HepG2 (cell line): ENCODE measurements around the gene TMCC2. TPM values are rescaled to one million over a fixed set of nuclear protein-coding genes. Genes with fewer than 3 reads are reported as not detected.

Experiments
- ATAC-seq: fragments of 200-7000 bp; cut with Tn5 transposase; 3 replicates; pipeline ENCODE4 v1.9.1; 2020; ENCODE audit warnings: mild to moderate bottlenecking, moderate library complexity
- BruUV-seq: library from RNA; stranded (reverse); fragments of 400-500 nt; replicated peaks from 2 replicates; lab custom pipeline; 2021; lab: Mats Ljungman, UMichigan
- CTCF ChIA-PET: fragments of 300-600 bp; formaldehyde crosslinking; extraction: SDS; loops from one replicate; lab custom pipeline; 2021; ENCODE audit warnings: low total read pairs, inconsistent platforms, low intra/inter-chr PET ratio; lab: Yijun Ruan, JAX
- POLR2A ChIA-PET: fragments of 350-600 bp; sonication (Branson Sonifier 250); formaldehyde crosslinking; loops from one replicate; lab custom pipeline; 2020; ENCODE audit warnings: antibody characterized with exemption, inconsistent platforms; lab: Yijun Ruan, JAX
- DNase-seq: peaks from one replicate; pipeline ENCODE4 v3.0.0-alpha.2; 2015; ENCODE audit warnings: low spot score
- FAIRE-seq: peaks from 3 replicates; lab custom pipeline; 2011; peaks lifted over from hg19 to GRCh38; lab: Jason Lieb, UNC
- H2AFZ ChIP-seq: one replicate; pipeline ENCODE4 v1.6.1; 2011; ENCODE audit warnings: low read length, inconsistent platforms
- H3K27ac ChIP-seq: fragments of 300-600 bp; 3 replicates; pipeline ENCODE4 v1.8.0; 2011; ENCODE audit warnings: mixed run types, mild to moderate bottlenecking, mixed read lengths, low read length, inconsistent platforms; ENCODE audit not compliant: insufficient read depth; ENCODE audit errors: extremely low read length
- H3K27me3 ChIP-seq, 2 experiments: fragments of 200-600 bp in 1 of 2; 2 replicates in 1 of 2; 3 replicates in 1 of 2; pipeline versions ENCODE4 v1.6.0 to v1.8.0; 2011; ENCODE audit warnings: low read length in 2 of 2, mild to moderate bottlenecking in 2 of 2, moderate library complexity in 2 of 2, inconsistent platforms in 1 of 2; ENCODE audit not compliant: insufficient read depth in 2 of 2, control insufficient read depth in 1 of 2
- H3K36me3 ChIP-seq, 2 experiments: fragments of 200-600 bp in 1 of 2; replicated peaks in 1 of 2; 2 replicates in 1 of 2; 3 replicates in 1 of 2; pipeline versions ENCODE4 v1.5.1 to v1.8.0; 2011; ENCODE audit warnings: low read length in 2 of 2, inconsistent platforms in 1 of 2; ENCODE audit not compliant: insufficient read depth in 2 of 2, control insufficient read depth in 1 of 2
- H3K4me1 ChIP-seq: 2 replicates; pipeline ENCODE4 v1.5.1; 2012; ENCODE audit warnings: low read length, inconsistent platforms; ENCODE audit not compliant: insufficient read depth
- H3K4me2 ChIP-seq: 2 replicates; pipeline ENCODE4 v1.6.0; 2011; ENCODE audit warnings: low read depth, low read length, inconsistent platforms
- H3K4me3 ChIP-seq, 3 experiments: fragments of 200-600 bp in 1 of 3; sonication (generic), shearing (Covaris generic) in 1 of 3; replicated peaks in 1 of 3; 2 replicates each; pipeline ENCODE4 v1.5.1; 2011 to 2016; ENCODE audit warnings: low read length in 3 of 3, inconsistent platforms in 2 of 3, low read depth in 2 of 3, mild to moderate bottlenecking in 2 of 3, control low read depth in 1 of 3, mixed read lengths in 1 of 3; ENCODE audit not compliant: insufficient read depth in 1 of 3
- H3K79me2 ChIP-seq: one replicate; pipeline ENCODE4 v1.6.1; 2011; ENCODE audit warnings: low read length, inconsistent platforms; ENCODE audit not compliant: insufficient read depth
- H3K9ac ChIP-seq: 2 replicates; pipeline ENCODE4 v1.6.0; 2011; ENCODE audit warnings: mild to moderate bottlenecking, low read depth, low read length, inconsistent platforms; ENCODE audit not compliant: insufficient read depth
- H3K9me3 ChIP-seq: 2 replicates; pipeline ENCODE4 v1.5.1; 2012; ENCODE audit warnings: mild to moderate bottlenecking, low read length
- H4K20me1 ChIP-seq: 2 replicates; pipeline ENCODE4 v1.6.0; 2011; ENCODE audit warnings: inconsistent platforms, mild to moderate bottlenecking, low read length, moderate library complexity; ENCODE audit not compliant: insufficient read depth
- HNF4A ChIP-seq: sonication (generic); formaldehyde crosslinking; IDR thresholded peaks from 2 replicates; pipeline ENCODE4 v1.4.0; 2020; ENCODE audit warnings: missing genetic modification reagents
- JUND ChIP-seq: sonication (generic); formaldehyde crosslinking; IDR thresholded peaks from 2 replicates; pipeline ENCODE4 v1.8.0; 2022; ENCODE audit warnings: mild to moderate bottlenecking, missing genetic modification reagents
- KAT7 ChIP-seq: IDR thresholded peaks from 2 replicates; pipeline ENCODE4 v1.6.1; 2018; ENCODE audit warnings: borderline replicate concordance, missing compliant biosample characterization
- RARG ChIP-seq: sonication (generic); formaldehyde crosslinking; IDR thresholded peaks from 2 replicates; pipeline ENCODE4 v1.4.0; 2020; ENCODE audit warnings: low read depth, mild to moderate bottlenecking, missing genetic modification reagents
- RNF2 ChIP-seq: fragments of 450-650 bp; conservative IDR thresholded peaks from 2 replicates; pipeline ENCODE4 v1.6.1; 2016; ENCODE audit warnings: low read depth
- ZBTB25 ChIP-seq: IDR thresholded peaks from 2 replicates; pipeline ENCODE4 v1.6.1; 2018; ENCODE audit warnings: missing genetic modification reagents
- ZFYVE20 ChIP-seq: sonication (generic); formaldehyde crosslinking; IDR thresholded peaks from 2 replicates; pipeline ENCODE4 v1.8.0; 2023; ENCODE audit warnings: low read depth, mild to moderate bottlenecking, moderate library complexity, missing genetic modification reagents, borderline replicate concordance
- ZNF30 ChIP-seq: sonication (generic); formaldehyde crosslinking; IDR thresholded peaks from 2 replicates; pipeline ENCODE4 v1.5.0; 2020; ENCODE audit warnings: mild to moderate bottlenecking, missing genetic modification reagents
- ZNF577 ChIP-seq: sonication (generic); formaldehyde crosslinking; IDR thresholded peaks from 2 replicates; pipeline ENCODE4 v1.4.0; 2020; ENCODE audit warnings: mild to moderate bottlenecking, low read depth, missing genetic modification reagents, borderline replicate concordance
- ZNF7 ChIP-seq: IDR thresholded peaks from 2 replicates; pipeline ENCODE4 v1.6.1; 2016; ENCODE audit warnings: missing biosample characterization, missing genetic modification reagents
- ZNF724P ChIP-seq: sonication (generic); formaldehyde crosslinking; IDR thresholded peaks from 2 replicates; pipeline ENCODE4 v1.8.0; 2022; ENCODE audit warnings: missing genetic modification reagents, borderline replicate concordance
- ZNF761 ChIP-seq: sonication (generic); formaldehyde crosslinking; conservative IDR thresholded peaks from 2 replicates; pipeline ENCODE4 v1.4.0; 2020; ENCODE audit warnings: mild to moderate bottlenecking, missing genetic modification reagents
- ZSCAN29 ChIP-seq: sonication (generic); formaldehyde crosslinking; conservative IDR thresholded peaks from 2 replicates; pipeline ENCODE4 v1.4.0; 2020; ENCODE audit warnings: mild to moderate bottlenecking, missing genetic modification reagents
- WGBS: methylation state at CpG from one replicate; pipeline ENCODE4 v1.1.6; 2017; ENCODE audit warnings: low lambda C conversion rate; 5-methylcytosine and 5-hydroxymethylcytosine counted together
- in situ Hi-C: cut with HindIII; loops from 2 replicates; pipeline ENCODE4 v1.10.0; 2017; ENCODE audit warnings: low pct_unique_long_range_greater_than_20kb; ENCODE audit not compliant: extremely low pct_ligation_motif_present
- intact Hi-C: fragments of 100-400 bp; cut with micrococcal nuclease; formaldehyde crosslinking; loops from one replicate; pipeline ENCODE4 v1.10.0; 2022; ENCODE audit not compliant: unreplicated experiment
- polyA plus RNA-seq, 8 experiments: library from polyadenylated mRNA; depleted of rRNA in 3 of 8; stranded (reverse) in 7 of 8; unstranded in 1 of 8; fragments of >200 nt; fragmentation: Illumina TruSeq in 4 of 8; extraction: Trizol in 4 of 8; gene quantifications; 2 replicates each; pipeline versions ENCODE4 v1.2.1 to v1.2.3, GENCODE V29; 2011 to 2016; ENCODE audit warnings: low read depth in 4 of 8, missing spikeins in 1 of 8, mixed read lengths in 1 of 8; ENCODE audit not compliant: insufficient read depth in 1 of 8
- total RNA-seq, 5 experiments: library from RNA; depleted of rRNA; stranded (reverse); fragments of >200 nt; fragmentation: Illumina TruSeq; extraction: Trizol; gene quantifications; 2 replicates each; pipeline ENCODE4 v1.2.3, GENCODE V29; 2016; ENCODE audit warnings: low read depth in 1 of 5

Gene TMCC2
- total and polyA plus RNA-seq, 2 of the 13 experiments (the other 11 are each of a cell fraction or from before 2014, with no cell fraction given): 0.12 to 0.24 TPM

GRCh38 chr1:205309741-205310140 is 82.0 kb downstream of the TMCC2 start:
- Histone ChIP-seq H3K9ac (no peak overlapping the region), H3K9me3 (no peaks in the 10 kb centered on the region), H4K20me1 (no peaks in the 10 kb centered on the region), H3K4me2 (no peak overlapping the region), H3K36me3 (peaks cover 31 to 54% of the 10 kb centered on the region in 2 experiments; a peak in 4 of 5 replicates), H3K27ac (no peak overlapping the region), H3K4me3 (no peak overlapping the region), H2AFZ (no peak overlapping the region), H3K4me1 (peaks cover 17% of the 10 kb centered on the region), H3K79me2 (peaks cover 8% of the 10 kb centered on the region), H3K27me3 (no peaks in the 10 kb centered on the region)
- TF ChIP-seq HNF4A (CRISPR knock-in tag) (no peak), KAT7 (CRISPR knock-in tag) (no peak), JUND (no peak), RARG (CRISPR knock-in tag) (no peak), ZBTB25 (no peak), ZNF724P (CRISPR knock-in tag) (no peak), ZNF7 (CRISPR knock-in tag) (no peak), ZSCAN29 (CRISPR knock-in tag) (no peak), RNF2 (no peak), ZNF577 (CRISPR knock-in tag) (no peak), ZNF761 (CRISPR knock-in tag) (no peak), ZFYVE20 (no peak), ZNF30 (CRISPR knock-in tag) (no peak)
- intact Hi-C loops: no loop called here
- no peak for ATAC-seq
- no TSS peak for BruUV-seq
- no CpG with 5 or more reads among the region's 1 CpG for whole genome bisulfite sequencing
- in situ Hi-C loops: no loop called here
- DNase-seq: no peak
- FAIRE-seq: no peak
- POLR2A ChIA-PET: no interaction called here
- CTCF ChIA-PET: no interaction called here
